Lower lobe of right lung (tissue), 2 donors: ENCODE measurements around the gene PICK1. TPM values are rescaled to one million over a fixed set of nuclear protein-coding genes. Genes with fewer than 3 reads are reported as not detected.
A peak's percentile ranks its signal among the peaks of the same experiment; 100 is the strongest.

Experiments
- ATAC-seq, 2 donors: fragments of 200-7000 bp; cut with Tn5 transposase; one replicate each; pipeline ENCODE4 v1.9.1; 2020 to 2022; ENCODE audit warnings: mild to moderate bottlenecking in 2 of 2, moderate library complexity in 2 of 2
- DNase-seq: peaks from one replicate; pipeline ENCODE4 v3.0.0-alpha.2; 2020
- H3K27ac ChIP-seq: fragments of 200-600 bp; one replicate; pipeline ENCODE4 v1.8.0; 2022
- H3K27me3 ChIP-seq: fragments of 200-600 bp; one replicate; pipeline ENCODE4 v1.8.0; 2022; ENCODE audit warnings: low read depth
- H3K36me3 ChIP-seq: fragments of 200-600 bp; one replicate; pipeline ENCODE4 v1.8.0; 2022; ENCODE audit warnings: mild to moderate bottlenecking
- H3K4me1 ChIP-seq: fragments of 200-600 bp; one replicate; pipeline ENCODE4 v1.8.0; 2022
- H3K4me3 ChIP-seq: fragments of 200-600 bp; one replicate; pipeline ENCODE4 v1.8.0; 2022; ENCODE audit warnings: mild to moderate bottlenecking
- H3K9me3 ChIP-seq: fragments of 200-600 bp; one replicate; pipeline ENCODE4 v1.8.0; 2022
- intact Hi-C: fragments of 100-400 bp; cut with DNase I; formaldehyde crosslinking; loops from one replicate; pipeline ENCODE4 v1.11.0; 2022
- total RNA-seq: library from RNA; stranded (reverse); fragmentation: NEBNext Ultra II Directional; extraction: Animal tissue kit (Norgen Biotek cat#: 25700); gene quantifications from one replicate; pipeline ENCODE4 v1.2.1, GENCODE V29; 2021
- TF ChIP-seq, protein P1 (sequence below): fragments of 200-600 bp; IDR thresholded peaks from one replicate; pipeline ENCODE4 v1.8.0; 2022; ENCODE audit warnings: antibody characterized with exemption, mild to moderate bottlenecking
- donor health status: DM: no; HTN: yes; CAD: no; lungs with severe emphysema.

Gene PICK1
- total RNA-seq, 1 donor from 2014 or later = 35.4 TPM

GRCh38 chr22:38028344-38029130, 28.7 kb upstream of the PICK1 start:
- Histone ChIP-seq H3K36me3 (no peaks in the 10 kb centered on the region), H3K4me1 (peaks cover 10% of the 10 kb centered on the region)

DNA sequence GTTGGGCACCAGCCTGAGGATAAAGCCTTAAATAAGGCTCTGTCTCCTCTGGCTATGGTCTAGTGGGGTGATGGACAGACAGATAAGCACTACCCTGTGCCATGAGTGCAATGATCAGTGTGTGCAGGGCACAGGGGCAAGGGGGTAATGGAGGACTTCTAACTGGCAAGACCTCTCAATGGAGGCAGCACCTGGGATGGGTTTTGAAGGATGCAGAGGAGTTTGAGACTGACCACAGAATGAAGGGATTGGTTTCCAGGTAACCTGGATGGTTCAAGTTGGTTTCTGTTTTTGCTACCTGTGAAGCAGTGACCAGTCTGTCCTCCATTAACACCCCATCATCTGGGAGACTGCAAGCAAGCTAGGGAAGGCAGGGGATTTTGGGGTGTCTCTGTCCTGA, 27.8 kb upstream of the PICK1 start:
- Histone ChIP-seq H3K27ac (no peak overlapping the region), H3K9me3 (no peaks in the 10 kb centered on the region), H3K4me1 (peaks cover 18% of the 10 kb centered on the region), H3K27me3 (no peaks in the 10 kb centered on the region), H3K4me3 (no peak overlapping the region), H3K36me3 (no peaks in the 10 kb centered on the region)
- no peak for ATAC-seq
- intact Hi-C loops = no loop called here
- TF ChIP-seq, protein P1, sequence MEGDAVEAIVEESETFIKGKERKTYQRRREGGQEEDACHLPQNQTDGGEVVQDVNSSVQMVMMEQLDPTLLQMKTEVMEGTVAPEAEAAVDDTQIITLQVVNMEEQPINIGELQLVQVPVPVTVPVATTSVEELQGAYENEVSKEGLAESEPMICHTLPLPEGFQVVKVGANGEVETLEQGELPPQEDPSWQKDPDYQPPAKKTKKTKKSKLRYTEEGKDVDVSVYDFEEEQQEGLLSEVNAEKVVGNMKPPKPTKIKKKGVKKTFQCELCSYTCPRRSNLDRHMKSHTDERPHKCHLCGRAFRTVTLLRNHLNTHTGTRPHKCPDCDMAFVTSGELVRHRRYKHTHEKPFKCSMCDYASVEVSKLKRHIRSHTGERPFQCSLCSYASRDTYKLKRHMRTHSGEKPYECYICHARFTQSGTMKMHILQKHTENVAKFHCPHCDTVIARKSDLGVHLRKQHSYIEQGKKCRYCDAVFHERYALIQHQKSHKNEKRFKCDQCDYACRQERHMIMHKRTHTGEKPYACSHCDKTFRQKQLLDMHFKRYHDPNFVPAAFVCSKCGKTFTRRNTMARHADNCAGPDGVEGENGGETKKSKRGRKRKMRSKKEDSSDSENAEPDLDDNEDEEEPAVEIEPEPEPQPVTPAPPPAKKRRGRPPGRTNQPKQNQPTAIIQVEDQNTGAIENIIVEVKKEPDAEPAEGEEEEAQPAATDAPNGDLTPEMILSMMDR = no peak
- DNase-seq = no peak

More at GRCh38 chr22:38028344-38029130, 28.7 kb upstream of the PICK1 start:
- H3K27ac ChIP-seq = no peak overlapping the region
- no peaks in the 10 kb centered on the region for H3K27me3 ChIP-seq
- ATAC-seq (peak in 1 of 2 donors; percentile 24), DNase-seq (peak; percentile 23)
- H3K9me3 ChIP-seq = no peaks in the 10 kb centered on the region
- intact Hi-C loops = no loop called here
- H3K4me3 ChIP-seq = no peak overlapping the region
- TF ChIP-seq, protein P1 = no peak

DNA sequence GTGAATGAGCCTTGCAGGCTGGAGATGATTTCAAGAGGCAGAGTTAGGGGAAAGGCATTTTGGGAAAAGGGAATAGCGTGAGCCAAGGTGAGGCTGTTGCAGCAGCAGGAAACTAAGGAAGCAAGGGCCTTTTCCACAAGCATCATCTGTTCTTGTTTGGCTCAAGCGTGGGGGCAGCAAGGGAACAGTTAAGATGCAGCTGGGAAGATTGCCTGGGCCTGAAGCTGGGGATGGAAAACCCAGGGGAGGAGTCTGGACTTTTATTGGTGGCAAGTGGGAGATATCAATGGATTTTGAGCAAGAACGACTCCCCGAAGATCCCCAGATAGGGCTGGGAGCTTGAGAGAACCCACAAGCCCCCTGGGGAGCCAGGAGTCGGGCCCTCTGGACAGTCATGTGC, 27.3 kb upstream of the PICK1 start:
- H3K4me1 ChIP-seq = peaks cover 23% of the 10 kb centered on the region
- DNase-seq (no peak), ATAC-seq (no peak)
- intact Hi-C loops = no loop called here
- no peaks in the 10 kb centered on the region for H3K27me3 ChIP-seq
- H3K4me3 ChIP-seq = no peak overlapping the region
- H3K36me3 ChIP-seq = no peaks in the 10 kb centered on the region
- H3K9me3 ChIP-seq = no peaks in the 10 kb centered on the region
- TF ChIP-seq, protein P1 = no peak
- no peak overlapping the region for H3K27ac ChIP-seq

- Histone ChIP-seq H3K9me3 (no peaks in the 10 kb centered on the region), H3K4me3 (no peak overlapping the region), H3K27me3 (no peaks in the 10 kb centered on the region), H3K27ac (no peak overlapping the region), H3K36me3 (no peaks in the 10 kb centered on the region), H3K4me1 (peaks cover 24% of the 10 kb centered on the region)
- DNase-seq (no peak), ATAC-seq (no peak)
- TF ChIP-seq, protein P1 = no peak
- intact Hi-C loops = no loop called here
Observed at GRCh38 chr22:38030311-38031133, 26.7 kb upstream of the PICK1 start.

GRCh38 chr22:38031491-38031890, 25.7 kb upstream of the PICK1 start:
- DNase-seq = no peak
- intact Hi-C loops = no loop called here
- H3K27ac ChIP-seq = no peak overlapping the region
- ATAC-seq = no peak
- H3K4me3 ChIP-seq = no peak overlapping the region
- no peaks in the 10 kb centered on the region for H3K9me3 ChIP-seq
- H3K4me1 ChIP-seq = peaks cover 24% of the 10 kb centered on the region
- no peaks in the 10 kb centered on the region for H3K36me3 ChIP-seq
- H3K27me3 ChIP-seq = no peaks in the 10 kb centered on the region
- TF ChIP-seq, protein P1 = no peak
